CD4-positive, alpha-beta T cell treated with Interleukin-17A for 4 hours (primary cell): Measurements from ENCODE around the gene VASH1.

Source experiments
- DNase-seq: peaks from one replicate; pipeline ENCODE4 v3.0.0-alpha.2; 2020; ENCODE audit warnings: mixed read lengths

Gene VASH1

DNA sequence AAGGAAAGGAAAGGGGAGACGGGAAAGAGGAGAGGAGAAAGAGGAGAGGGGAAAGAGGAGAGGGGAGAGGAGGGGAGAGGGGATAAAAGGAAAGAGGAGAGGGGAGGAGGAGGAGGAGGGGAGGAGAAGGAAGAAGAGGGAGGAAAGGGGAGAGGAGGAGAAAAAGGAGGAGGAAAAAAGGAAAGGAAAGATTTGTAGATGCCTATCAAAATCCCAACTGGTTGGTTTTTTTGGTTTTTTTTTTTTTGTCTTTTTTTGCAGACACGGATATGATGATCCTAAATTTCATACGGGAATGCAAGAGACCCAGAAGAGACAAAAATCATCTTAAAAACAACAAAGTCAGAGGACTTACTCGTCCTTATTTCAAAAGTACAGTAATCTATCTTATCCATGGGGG lies 32.1 kb downstream of the VASH1 start:
- DNase-seq: no peak

DNA sequence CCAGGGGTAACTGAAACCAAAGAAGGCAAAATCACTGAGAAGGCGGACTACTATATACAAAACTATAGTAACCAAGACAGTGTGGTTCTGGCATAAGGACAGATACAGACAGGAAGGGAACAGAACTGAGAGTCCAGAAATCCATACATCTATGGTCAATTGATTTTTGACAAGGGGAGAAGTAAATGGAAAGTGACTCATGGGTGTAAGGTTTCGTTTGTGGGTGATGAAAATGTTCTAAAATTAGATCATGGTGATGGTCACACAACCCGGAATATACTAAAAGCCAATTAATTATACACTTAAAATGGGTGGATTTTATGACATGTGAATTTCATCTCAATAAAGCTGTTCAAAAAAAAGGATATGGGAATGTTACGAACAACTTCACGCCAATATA lies 32.7 kb downstream of the VASH1 start:
- no peak for DNase-seq

DNA sequence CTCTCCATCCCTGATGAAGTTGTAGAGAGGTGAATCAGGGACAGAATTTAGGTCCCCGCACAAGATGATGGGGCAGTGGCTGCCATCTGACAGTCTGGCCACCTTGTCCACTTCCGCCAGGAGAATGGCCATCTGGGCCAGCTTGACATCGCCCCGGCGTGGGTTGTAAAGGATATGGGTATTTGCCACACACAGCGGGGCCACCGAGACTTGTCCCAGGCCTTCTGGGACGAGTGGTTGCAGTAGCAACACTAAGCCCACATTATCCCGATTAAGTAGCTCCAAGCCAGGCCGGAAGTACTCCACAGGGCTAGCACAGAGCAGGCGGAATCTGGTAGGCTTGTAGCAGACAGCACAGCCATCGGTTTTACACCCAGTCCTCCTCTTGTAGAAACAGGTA lies 45.2 kb downstream of the VASH1 start:
- DNase-seq: no peak

DNA sequence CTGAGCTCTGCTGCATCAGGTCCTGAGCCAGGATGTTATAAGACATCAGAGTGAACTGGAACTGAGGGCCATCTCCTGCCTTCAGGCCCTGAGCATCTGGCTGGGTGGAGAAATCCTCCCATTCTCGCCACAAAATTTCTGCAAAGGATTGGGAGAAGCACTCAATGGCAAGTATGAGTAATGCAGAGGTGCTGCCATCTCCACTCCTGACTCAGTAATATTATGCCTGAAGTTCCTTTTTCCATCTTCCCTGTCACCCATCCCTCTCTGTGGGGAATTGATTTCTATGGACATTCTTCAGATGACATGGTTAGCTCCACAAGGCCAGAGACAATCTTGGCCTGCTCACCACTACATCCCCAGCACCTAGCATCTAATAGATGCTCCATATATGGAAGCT lies 46.7 kb downstream of the VASH1 start:
- no peak for DNase-seq

DNA sequence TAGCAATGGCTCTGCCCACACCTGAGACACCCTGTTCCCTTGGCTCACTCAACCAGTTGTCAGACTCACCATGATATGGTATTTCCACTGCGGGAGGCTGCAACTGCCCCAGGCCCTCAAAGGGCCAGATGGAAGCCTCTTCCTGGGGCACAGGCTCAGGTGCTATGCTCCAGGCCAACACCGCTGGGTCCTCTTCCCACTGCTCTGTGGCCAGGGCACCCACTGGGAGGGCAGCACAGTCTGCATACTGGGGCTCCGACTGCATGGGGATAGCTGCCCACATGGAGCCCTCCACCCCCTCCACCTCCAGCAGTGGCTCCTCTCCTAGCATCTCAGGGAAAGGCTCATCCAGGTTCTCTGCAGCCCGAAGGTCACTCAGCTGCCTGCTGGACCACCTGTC lies 47.7 kb downstream of the VASH1 start:
- no peak for DNase-seq

DNA sequence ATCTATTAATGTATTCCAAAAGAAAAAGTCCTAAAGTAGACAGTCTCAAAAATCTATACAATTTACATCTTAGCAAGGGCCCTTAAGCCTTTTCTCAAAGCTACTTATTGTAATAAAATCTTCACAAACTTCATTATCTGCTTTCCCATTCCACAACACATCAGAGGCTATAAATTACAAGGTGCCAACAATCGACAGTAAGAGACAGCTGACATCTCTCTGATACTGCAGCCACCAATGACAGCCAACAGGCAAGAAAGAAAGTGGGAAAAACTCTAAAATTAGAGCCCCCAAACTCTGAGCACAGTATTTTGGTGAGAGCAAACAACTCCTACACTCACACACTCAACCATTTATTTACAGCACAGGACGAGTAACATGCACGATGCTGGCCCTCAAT lies 49.3 kb downstream of the VASH1 start:
- DNase-seq: no peak

DNA sequence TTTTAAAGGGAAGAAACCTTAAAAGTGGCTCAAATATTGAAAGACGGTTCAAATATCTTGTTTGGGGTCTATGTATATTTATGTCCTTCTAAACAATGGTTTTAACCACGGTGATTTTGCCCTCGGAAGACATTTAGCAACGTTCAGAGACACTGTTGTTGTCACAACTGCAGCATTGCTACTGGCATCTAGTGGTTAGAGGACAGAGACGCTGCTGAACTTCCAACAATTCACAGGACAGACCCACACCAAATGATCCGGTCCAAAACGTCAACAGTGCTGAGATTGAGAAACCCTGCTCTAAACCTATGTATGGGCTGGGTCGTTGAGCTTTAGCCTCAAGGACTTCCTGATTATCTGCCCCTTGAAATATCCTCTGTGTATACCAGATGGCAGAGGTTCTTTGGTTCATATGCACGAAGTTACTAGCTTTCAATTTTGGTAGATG lies 49.7 kb downstream of the VASH1 start:
- peak; percentile 34 for DNase-seq

DNA sequence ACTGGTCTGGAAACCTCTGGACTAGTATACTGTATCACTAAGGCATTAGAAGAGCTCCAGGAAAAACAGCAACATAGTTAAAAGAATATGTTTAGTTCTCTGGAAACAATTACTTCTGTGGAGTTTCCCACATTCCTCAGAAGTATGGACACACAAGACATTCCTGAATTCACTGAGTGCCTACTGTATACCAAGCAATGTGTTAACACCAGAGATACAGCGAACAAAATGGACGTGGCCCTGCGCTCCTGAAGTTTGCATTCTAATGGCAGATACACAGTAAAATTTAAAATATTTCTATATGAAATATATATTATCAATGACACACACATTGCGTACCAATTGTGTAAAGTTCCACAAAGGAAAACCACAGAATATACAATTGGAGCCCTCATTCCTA lies 50.3 kb downstream of the VASH1 start:
- no peak for DNase-seq

DNA sequence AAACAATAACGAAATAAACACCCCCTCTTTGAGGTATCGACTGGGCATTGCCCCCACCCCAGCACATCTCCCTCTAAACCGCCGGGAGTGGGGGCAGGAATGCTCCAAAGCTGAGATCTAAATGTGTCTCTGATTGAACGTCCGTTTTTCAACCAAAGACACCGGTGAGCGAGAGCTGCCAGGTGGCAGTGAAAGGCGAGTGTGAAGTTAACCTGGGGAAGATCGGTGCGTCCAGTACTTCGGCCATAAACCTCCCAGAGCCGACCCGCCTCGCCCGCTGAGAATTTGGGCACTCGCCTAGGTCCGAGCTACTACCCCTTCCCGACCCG lies 50.8 kb downstream of the VASH1 start:
- no peak for DNase-seq

DNA sequence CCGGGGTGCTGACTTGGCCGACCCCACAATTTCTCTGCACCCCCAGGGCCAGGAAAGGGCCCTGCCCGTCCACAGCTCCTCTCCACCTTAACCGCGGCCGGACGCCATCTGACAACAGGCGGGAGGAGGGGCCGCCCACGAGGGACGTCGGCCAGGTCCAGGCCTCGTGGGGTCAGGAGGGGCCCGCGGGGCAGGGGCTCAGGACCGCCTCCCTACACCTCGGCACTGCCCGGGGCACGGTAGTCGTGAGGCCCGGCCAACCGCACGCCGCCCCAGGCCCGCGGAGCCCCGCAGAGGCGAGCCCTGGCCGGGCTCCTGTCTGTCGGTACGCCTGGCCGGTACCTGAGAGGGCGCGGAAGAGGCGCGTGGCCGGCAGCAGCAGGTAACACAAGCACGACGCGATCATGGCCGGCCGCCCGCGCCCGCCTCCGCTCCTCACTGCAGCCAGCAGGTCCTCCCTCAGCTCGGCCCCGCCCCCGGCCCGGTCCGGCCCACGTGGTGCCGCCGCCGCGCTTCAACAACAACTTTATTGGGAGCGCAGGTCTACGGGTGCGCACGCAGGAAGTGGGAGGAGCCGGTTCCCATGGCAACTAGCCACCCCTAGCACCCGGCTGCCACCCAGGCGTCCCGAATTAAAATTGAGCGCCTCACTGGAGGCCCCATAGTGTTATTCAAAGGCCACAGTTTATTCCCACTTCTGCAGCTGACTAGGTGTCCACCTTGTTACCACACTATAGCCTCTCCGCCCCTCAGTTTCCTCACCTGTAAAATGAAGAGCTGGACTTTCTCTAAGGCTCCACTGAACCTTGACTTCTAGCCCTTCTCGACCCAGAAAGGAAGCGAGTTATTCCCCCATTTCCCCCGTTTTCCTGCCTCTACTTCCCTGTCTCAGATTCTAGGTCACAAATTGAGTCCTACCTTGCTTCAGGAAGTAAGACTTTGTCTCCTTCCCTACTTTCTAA lies 51.4 kb downstream of the VASH1 start, which contains the start of gene ANGEL1:
ANGEL1 (minus strand) TSS at position 461 of the 962 bp plus-strand sequence; CDS start at position 406, 55 bp downstream.
- peak; percentile 99 for DNase-seq

DNA sequence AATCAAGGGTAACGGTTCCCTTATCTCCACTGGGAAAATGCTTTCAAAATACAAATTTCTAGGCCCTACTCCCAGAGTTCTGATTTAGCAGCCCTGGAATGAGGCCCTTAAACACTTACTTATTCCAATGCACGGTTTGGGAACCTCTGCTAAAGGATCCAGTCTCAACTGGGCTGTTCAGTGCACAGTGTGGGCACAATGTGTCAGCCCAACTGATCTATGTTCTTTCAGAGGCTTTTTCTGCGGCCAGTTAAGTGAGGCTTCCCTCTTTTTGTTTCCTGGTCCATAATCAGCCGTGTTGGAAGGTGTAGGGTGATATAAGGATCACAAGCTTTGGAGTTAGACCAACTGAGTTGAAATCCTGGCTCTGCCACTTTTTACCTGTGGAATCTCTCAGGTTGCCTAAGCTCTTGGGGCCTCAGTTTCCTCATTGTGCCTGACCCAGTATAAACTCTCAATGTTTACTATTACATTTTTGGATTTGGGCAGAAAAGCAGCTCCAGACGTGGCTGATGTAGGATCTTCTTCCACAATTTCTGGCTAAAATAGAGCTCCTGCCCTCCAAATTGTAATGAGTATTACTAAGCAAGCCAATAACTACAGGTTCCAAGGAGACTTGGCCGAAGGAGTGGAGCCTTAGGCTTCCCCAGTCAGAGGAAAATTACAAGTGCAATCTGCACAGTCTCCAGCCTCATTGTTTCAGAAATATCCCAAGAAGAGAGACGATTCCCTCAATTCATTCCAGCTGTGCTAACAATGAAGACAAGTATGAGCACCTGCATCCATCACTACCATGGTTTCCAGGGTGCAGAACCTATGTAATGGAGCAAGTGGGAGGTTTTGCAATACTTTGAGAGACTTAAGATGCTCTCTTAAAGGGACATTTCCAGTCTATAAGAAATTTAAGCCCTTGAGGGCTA lies 53.7 kb downstream of the VASH1 start:
- DNase-seq: no peak

DNA sequence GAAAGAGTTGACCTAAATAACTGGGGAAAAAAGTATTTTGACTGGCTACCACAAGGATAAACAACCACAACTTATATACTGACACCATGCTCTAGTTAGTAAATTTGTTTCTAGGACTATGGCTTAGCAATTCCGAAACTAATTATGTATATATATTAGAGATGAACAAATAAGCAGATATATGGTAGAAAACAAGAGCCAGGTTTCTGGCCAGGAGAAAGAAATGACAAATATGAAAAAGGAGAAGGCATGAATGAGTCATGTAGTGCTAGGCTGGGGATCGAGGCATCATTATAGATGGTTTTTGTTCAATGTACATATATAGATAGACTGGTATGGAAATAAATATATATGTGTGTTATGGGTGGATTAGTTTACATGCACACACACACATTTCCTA lies 59.4 kb downstream of the VASH1 start:
- DNase-seq: no peak

DNA sequence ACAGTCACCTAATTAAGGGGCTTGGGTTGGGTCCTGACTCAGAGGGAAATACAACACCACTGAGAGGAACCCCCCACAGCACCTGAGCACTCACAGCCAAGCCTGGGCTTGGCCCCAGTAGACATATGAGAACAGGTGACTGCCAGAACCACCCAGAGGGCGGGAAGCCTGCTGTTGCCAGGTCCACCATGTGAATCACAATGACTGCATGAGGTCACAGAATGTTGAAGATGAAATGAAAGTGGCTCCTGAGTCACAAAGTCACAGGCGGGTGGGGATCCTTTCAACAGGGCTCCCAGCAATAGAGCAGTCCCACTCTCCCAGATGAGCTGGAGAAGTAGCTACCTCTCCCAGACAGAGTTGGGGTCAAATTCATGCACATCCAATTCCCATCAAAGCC lies 64.9 kb downstream of the VASH1 start, which contains the start of gene LRRC74A:
LRRC74A (plus strand) TSS at position 287 of the 400 bp plus-strand sequence. CDS start 290 bp downstream, outside the sequence.
- DNase-seq: no peak

DNA sequence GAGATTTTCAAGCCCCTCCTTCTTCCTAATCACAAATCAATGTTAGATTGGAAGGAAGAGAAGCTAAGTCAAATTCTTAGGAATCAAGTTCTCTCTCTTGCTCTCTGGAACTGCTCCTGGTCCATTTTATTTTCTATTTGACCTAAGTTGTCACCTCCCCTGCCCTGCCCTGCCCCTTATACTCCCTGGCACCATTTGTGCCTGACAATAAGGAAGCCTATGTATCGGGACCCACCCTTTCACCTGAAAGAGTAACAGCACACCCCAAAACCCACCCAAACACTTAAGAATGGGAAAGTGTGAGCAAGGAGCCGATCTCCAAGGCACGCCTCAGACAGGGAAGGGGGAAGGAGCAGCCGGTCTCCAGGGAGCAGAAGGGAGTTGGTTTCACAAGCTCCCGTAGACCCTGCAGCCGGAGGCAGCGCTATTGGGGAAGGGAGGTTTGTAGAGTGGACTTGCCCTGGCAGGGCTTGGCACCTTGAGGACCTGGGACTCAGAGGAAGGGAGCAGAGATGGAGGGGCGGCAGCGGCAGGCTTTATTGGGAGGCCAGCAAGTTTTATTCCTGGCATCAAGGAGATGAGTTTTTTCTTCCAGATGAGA lies 66.5 kb downstream of the VASH1 start:
- no peak for DNase-seq

DNA sequence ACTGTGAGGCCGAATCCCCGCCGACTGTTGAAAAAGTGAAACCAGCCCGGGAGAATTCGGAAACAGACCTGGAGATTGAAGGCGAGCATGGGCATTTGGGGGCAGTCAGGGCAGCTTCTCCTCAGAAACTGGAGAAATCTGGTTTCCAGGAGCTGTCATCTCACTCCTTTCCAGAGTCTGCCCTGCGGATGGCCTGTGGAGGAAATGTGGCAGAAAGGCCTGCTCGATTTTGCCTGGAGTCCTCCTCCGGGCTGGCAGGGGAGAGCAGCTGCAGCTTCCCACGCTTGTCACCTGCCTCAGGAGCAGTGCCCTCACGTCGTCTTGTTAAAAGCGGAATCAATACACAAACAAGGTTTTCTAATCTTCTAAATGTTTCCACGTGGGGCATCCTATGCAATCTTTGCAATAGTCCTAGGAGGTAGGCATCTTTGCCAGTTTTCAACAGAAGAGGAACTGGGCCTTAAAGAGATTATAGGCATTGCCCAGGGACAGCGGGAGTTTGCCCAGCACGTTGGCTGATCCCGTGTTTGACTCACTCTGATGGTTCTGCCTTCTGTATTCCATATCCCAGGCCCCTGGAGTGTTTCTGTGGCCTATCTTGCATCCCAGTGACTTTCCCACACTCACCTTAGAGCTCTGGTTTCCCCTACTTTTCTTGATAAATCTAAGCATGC lies 67.2 kb downstream of the VASH1 start:
- no peak for DNase-seq

DNA sequence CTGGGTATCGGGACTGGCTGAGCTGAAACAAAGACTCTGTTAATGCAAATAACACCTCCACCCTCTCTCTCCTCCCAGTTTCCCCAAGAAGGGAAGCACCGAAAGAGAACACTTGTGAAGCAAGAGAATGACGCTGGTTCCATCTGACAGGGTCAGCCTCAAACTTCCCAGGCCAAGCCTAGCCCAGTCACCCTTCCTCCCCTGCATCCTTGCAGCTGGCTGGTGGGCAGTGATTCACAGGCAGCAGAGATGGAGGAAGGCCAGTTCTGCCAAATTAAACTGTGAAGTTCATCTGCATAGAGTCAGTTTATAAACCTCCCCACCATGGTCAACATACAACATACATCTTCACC lies 67.7 kb downstream of the VASH1 start:
- DNase-seq: no peak

DNA sequence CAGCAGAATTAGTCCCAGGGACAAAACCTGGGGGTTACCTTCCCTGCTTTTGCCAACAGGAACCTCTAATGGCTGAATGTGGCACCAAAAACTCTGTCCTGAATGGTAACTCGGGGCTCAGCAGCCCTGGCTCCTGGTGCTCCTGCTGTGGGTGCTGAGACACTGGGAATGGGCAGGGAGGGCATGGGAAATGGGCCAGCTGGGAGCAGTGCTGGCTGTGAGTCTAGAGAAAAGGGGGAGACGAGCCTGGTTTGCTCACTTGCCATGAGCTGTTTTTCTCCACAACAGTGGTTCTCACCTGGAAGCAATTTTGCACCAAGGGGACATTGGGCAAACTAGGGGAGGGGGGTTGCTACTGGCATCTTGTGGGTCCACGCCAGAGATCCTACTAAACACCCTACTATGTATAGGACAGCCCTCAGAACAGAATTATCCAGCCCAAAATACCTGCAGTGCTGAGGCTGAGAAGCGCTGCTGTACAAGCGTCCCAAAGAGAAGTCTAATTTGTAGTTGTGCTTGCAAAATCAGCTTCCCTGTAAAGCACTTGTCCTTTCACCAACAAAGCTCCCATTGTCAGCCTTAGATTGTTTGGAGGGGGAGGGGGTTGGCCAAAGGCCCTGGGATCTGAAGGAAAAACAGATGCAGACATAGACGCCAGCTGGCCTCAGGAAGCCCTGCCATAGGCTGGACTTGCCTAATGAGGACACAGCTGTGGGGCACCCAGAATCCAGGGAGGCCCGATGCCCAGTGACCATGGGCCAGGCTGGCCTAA lies 68.6 kb downstream of the VASH1 start:
- DNase-seq: no peak

DNA sequence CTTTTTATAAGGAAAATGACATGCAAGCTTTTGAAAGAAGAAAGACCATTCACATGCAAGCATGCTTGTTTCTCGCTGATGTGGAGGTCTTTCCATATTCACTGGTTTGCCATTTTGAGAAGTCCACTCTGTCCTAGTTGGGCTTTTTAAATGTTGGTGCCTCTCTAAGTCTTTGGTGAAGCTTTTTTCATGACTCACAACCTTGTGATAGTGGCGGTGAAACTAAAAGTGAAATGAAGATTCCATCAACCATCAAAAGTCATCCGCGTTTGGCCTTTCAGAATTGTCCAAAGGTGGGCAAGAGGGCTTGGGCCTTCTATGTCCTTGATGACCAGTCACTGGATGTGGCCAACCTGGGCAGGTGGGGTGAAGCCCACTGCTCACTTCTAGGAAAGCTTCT lies 69.3 kb downstream of the VASH1 start:
- no peak for DNase-seq

DNA sequence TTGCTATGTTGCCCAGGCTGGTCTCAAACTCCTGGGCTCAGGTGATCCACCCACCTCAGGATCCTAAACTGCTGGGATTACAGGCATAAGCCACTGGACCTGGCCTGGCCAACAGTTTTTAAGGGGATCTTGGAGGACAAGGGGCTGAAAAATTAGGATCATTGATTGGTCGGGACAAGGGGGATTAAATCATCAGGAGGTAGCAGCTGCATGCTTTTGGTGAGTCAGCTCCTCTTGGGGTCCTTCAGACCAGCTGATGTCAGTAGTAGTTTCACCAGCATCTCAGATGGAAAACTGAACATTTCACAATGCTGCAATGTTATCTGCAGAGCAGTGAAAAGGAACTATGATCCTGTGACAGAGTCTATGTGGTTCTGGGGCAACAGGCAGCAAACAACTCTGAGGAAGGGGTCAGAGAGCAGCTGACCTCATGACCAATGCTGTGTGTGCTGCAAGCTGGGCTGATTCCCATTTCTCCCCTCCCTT lies 71.3 kb downstream of the VASH1 start:
- no peak for DNase-seq
